Skin of body (tissue), 2 donors: ENCODE results near the gene MIEF1. TPM values are rescaled to one million over a fixed set of nuclear protein-coding genes. Genes with fewer than 3 reads are reported as not detected.
"Not testable (repeated sequence)": the region's sequence is repeated elsewhere in the genome, so short reads cannot be mapped to it uniquely, and the experiment has no call there.

Experiments used
- DNase-seq: peaks from one replicate; lab custom pipeline; 2025; lab: John Stamatoyannopoulos, UW
- total RNA-seq: library from RNA; depleted of rRNA; stranded (reverse); fragments of >200 nt; gene quantifications from one replicate; pipeline ENCODE4 v1.2.3, GENCODE V29; 2014

Gene MIEF1
- total RNA-seq, 1 donor from 2014 or later, result 10.7 TPM

- no peak for DNase-seq
Measured at GRCh38 chr22:39512026-39512425, 9.9 kb downstream of the MIEF1 start.

DNA sequence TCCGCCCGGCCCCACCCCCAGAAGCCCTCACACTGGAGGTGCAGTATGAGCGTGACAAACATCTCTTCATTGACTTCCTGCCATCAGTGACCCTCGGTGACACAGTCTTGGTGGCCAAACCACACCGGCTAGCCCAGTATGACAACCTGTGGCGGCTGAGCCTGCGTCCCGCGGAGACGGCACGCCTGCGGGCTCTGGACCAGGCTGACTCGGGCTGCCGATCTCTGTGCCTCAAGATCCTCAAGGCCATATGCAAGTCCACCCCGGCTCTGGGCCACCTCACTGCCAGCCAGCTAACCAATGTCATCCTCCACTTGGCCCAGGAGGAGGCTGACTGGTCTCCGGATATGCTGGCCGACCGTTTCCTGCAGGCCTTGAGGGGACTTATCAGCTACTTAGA lies 11.7 kb downstream of the MIEF1 start:
- DNase-seq, result no peak

- no peak for DNase-seq
Measured at GRCh38 chr22:39514373-39514973, 12.4 kb downstream of the MIEF1 start.

GRCh38 chr22:39515266-39516050 lies 13.4 kb downstream of the MIEF1 start:
- DNase-seq, result no peak

DNA sequence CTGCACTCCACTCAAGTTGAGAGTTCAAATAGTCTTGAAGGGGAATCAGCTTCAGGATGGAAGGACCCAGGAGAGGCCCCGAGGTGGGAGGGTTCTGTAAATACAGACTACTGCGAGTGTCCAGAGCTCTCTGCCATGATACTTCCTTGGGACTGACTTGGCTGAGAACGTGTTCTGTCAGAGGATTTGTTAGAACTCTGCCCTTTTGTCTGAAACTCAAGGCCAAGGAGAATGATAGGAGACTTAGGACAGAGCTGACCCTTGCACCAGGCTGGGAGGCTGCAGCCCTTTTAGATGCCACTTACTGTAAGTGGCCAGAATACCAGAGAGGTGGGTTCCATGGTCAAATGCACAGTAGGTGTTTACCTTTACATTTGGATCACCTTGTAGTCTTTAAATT lies 15.4 kb downstream of the MIEF1 start:
- DNase-seq, result no peak

GRCh38 chr22:39518144-39518786 lies 16.2 kb downstream of the MIEF1 start:
- DNase-seq, result no peak

DNA sequence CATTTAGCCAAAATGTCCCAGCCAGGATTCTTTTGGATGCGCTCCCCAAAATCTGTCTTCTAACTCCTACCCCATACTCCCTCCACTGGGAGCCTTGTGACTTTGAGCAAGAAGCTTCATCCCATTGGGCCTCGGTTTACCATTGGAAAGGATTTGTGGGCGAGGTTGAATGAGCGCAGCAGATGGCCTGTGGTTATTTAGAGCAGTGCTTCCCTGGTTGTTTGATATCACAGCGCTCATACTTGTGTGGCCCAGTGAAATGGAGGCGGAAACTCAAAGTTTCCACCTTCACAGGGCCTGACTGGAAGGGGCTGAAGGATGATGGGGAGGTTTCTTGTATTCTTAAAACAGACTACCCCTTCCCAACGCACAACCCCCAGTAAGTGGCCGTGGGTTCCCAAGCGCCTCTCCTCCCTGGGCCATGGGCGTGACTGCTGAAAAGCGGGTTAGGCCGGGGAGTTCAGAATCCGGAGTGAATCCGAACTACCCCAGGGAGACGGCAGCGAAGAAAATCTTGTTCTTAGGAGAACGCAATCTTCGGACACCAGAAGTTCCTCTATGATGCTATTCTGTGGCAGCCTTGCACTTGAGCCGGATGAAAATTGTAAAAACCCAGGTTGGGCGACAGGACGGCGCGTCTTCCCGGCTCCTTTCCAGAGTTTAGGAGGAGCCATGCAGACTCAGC lies 17.0 kb downstream of the MIEF1 start:
- no peak for DNase-seq

DNA sequence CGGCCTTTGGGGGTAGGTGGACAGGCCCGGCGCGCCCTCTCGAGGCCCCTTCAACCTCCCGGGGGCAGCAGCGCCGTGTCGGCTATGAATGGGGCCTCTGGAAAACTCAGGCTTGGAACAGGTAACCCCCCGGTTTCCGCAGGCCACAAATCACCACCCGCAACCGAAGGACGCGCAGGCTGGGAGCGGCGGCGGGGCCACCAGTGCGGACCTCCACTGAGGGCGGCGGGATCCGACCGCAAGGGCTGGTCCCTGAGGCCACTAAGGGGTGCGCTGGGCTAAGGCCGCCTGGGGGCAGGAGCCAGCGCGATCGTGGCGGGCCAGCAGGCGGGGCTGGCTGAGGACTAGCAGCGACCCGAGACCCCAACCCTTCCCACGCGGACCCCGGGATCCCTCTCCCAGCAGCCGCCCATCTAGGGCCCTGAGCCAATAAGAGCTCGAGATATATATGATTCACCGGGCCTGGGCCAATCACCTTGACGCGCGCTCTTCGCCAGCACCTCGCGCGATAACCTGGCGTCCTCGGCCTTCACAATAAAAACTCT lies 17.7 kb downstream of the MIEF1 start:
- peak; percentile 34 for DNase-seq

DNA sequence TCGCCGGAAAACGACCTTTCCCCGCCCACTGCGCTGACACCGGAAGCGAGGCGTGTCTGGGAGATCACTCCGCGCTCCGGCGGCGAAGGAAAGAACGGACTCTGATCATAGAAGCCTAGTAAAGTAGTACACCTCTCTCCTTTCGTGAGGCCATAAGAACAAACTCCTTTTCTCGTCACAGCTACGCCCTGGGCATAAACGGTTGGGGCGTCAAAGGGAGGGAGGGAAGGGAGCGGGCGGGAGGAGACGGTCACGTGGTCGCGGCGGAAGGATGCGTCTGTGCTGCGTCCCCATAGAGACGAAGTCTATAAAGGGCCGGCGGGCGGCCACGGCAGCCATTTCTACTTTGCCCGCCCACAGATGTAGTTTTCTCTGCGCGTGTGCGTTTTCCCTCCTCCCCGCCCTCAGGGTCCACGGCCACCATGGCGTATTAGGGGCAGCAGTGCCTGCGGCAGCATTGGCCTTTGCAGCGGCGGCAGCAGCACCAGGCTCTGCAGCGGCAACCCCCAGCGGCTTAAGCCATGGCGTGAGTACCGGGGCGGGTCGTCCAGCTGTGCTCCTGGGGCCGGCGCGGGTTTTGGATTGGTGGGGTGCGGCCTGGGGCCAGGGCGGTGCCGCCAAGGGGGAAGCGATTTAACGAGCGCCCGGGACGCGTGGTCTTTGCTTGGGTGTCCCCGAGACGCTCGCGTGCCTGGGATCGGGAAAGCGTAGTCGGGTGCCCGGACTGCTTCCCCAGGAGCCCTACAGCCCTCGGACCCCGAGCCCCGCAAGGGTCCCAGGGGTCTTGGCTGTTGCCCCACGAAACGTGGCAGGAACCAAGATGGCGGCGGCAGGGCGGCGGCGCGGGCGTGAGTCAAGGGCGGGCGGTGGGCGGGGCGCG lies 18.4 kb downstream of the MIEF1 start, which contains the start of gene ATF4:
Gene ATF4, plus strand, starts transcription at position 337 of the 880 bp plus-strand sequence. CDS start 884 bp downstream, outside the sequence.
- peak; percentile 99 for DNase-seq

DNA sequence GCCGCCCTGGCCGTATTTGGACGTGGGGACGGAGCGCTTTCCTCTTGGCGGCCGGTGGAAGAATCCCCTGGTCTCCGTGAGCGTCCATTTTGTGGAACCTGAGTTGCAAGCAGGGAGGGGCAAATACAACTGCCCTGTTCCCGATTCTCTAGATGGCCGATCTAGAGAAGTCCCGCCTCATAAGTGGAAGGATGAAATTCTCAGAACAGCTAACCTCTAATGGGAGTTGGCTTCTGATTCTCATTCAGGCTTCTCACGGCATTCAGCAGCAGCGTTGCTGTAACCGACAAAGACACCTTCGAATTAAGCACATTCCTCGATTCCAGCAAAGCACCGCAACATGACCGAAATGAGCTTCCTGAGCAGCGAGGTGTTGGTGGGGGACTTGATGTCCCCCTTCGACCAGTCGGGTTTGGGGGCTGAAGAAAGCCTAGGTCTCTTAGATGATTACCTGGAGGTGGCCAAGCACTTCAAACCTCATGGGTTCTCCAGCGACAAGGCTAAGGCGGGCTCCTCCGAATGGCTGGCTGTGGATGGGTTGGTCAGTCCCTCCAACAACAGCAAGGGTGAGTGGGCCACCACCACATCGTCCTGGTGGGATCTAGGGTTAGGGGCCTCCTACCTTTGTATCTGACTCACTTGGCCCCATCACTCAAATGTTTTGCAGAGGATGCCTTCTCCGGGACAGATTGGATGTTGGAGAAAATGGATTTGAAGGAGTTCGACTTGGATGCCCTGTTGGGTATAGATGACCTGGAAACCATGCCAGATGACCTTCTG lies 19.2 kb downstream of the MIEF1 start:
- DNase-seq, result peak; percentile 34

- DNase-seq, result not testable (repeated sequence)
Measured at GRCh38 chr22:39522091-39522490, 20.0 kb downstream of the MIEF1 start.

DNA sequence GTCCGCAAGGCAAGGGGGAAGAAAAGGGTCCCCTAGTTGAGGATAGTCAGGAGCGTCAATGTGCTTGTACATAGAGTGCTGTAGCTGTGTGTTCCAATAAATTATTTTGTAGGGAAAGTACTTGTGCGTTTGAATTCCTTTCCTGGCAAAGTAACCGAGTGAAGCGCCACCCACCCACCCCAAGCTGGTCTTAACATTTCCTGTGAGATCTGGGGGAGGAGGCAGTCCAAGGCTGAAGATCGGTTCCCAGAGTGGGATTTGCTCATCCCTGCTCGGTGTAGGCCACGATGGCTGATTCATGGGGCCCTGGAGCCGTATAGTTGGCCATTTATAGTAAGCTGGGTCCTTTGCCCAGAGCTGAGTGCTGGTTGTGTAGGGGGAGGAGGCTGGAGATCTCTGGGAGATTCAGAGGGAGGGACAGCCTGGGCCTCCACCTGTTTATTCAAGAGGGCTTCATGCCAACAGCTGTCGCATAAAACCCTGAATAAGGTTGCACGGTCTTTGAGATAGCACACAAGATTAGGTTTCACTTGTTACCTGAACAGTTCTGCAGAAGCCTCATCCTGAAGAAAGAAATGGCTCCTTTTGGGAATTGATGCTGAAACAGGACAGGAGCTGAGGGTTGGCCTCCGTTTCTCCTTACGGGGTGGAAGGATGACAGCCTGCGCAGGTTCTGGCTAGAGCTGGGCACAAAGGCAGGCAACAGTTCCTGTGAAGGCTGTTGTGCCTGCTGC lies 20.6 kb downstream of the MIEF1 start:
- no peak for DNase-seq

DNA sequence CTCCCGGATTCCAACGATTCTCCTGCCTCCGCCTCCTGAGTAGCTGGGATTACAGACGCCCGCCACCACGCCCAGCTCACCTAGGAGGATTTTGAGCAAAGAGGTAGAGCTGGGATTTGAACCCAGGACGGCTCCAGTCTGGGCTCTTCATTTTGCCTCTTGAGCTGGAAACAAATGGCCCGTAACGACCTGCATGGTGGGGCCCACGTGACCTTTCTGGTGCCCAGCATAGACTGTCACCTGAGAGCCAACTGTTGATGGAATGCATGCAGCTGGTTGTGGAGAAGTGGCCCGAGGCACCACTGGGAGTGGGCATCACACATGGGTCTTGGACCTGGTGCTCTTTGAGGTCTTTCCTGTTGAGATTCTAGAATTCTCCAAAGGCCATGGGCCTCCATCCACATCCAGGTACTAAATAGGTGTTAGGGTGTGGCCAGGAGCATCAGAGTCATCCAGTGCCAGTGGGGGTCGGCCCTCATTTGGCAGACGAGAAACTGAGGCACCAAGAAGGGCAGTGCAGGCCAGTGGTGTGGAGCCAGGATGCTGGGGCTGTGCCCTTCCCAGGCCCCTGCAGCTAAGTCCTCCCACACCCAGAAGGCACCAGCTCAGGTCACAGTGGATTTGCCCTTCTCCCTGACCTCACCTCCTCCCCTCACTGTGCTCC lies 22.1 kb downstream of the MIEF1 start:
- DNase-seq, result no peak

DNA sequence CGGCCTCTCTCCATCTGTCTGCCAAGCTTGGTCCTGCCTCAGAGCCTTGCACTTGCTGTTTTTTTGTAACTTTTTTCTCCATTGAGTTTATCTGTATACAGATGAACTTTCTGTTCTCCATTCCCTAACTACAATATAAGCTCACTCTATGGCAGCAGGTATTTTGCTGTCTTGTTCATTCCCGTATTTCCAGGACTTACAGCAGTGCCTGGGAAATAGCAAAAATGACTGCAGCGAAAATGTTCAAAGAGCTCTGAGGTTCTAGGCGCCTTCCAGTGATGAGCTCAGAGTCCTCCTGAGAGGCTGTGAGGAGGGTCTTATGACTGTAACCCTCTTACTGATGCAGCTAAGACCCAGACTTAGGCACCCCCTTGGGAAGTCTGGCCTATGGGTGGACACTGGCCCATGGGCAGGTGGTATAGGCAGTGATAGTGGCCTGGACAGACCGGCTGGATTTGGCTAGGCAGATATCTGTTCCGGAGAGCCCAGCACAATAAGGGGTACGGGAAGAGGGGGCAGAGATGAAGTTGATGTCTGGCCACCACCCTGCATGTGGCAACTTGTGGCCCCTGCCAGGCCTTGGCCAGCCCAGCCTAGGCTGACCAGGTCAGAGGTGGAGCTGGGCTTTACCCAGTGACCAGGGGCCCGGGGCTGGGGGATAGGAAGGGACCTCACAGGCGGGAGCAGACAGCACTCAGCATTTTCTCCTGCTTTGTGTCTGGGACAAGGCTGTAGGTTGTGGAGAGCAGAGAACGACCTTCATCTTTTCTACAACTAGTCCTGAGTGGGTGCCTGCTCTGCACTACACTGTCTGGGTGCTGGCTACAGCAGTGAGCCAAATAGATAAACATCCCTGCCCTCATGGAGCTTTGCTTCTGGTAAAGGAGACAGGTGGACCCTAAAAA lies 22.9 kb downstream of the MIEF1 start:
- no peak for DNase-seq

- DNase-seq, result no peak
Measured at GRCh38 chr22:39525658-39525975, 23.5 kb downstream of the MIEF1 start.

DNA sequence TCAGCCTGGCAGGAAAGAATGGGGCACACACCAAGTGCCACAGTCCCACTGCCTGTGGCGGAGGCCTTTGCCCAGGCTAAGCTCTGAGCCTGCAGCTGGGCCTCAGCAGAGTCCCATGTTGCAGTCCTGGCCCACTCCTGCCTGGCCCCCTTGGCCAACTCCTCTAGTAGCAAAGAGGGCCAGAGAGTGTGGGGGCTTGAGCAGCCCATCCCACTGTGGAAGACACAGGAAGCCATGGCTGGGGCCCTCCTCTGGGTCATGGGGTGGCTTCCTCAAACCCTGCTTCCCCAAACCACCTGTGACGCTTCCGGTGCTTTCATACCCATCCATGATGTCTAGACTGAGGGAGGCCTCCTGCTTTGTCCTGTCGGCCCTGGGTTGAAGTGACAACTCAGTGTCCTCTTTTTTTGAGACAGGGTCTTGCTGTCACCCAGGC lies 24.7 kb downstream of the MIEF1 start:
- no peak for DNase-seq

DNA sequence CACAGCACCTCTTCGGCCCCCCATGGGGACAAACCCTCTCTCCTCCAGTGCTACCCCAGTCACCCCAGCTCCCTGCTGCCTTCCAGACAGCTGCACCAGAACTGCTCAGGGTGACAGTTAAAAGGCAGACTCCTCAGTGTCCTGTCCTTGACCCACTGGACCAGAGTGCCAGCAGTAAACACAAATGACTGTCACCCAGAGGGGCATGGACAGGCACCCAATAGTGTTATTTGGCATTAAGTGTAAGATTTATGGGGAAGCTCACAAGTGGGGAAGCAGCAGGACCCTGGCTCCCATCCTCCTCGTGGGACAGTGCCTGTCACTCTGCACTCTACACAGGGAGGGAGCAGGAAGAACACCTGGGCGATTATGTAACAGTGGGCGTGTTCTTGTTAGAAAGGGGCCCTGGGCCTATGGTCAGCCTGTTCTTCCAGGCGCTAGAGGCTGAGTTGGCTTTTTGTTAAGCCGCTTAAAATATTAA lies 25.4 kb downstream of the MIEF1 start:
- DNase-seq, result no peak
